Liver (tissue), 9 donors: Measurements from ENCODE around the gene ZNF574. TPM values are rescaled to one million over a fixed set of nuclear protein-coding genes. Genes with fewer than 3 reads are reported as not detected.
"Not testable (repeated sequence)": the region's sequence is repeated elsewhere in the genome, so short reads cannot be mapped to it uniquely, and the experiment has no call there.

Experiments
- DNase-seq: peaks from one replicate; pipeline ENCODE4 v3.0.0-alpha.2; 2017; ENCODE audit warnings: low spot score
- H3K27ac ChIP-seq, 2 donors: one replicate each; pipeline ENCODE4 v1.7.0; 2013; ENCODE audit warnings: inconsistent platforms in 2 of 2, low read length in 2 of 2, control low read depth in 1 of 2, low read depth in 1 of 2, mild to moderate bottlenecking in 1 of 2
- H3K27me3 ChIP-seq, 4 donors: one replicate each; pipeline versions ENCODE4 v1.6.1 to v1.7.0; 2013; ENCODE audit warnings: low read length in 3 of 4, inconsistent platforms in 1 of 4, mild to moderate bottlenecking in 1 of 4, moderate library complexity in 1 of 4; ENCODE audit not compliant: control insufficient read depth in 4 of 4, insufficient read depth in 4 of 4
- H3K36me3 ChIP-seq, 4 donors: one replicate each; pipeline versions ENCODE4 v1.6.1 to v1.7.0; 2013; ENCODE audit warnings: low read length in 3 of 4, mild to moderate bottlenecking in 3 of 4, low read depth in 1 of 4, moderate library complexity in 1 of 4; ENCODE audit not compliant: control insufficient read depth in 4 of 4, insufficient read depth in 3 of 4
- H3K4me1 ChIP-seq, 4 donors: one replicate each; pipeline versions ENCODE4 v1.6.1 to v1.7.0; 2013; ENCODE audit warnings: low read length in 3 of 4, mild to moderate bottlenecking in 3 of 4, moderate library complexity in 1 of 4; ENCODE audit not compliant: control insufficient read depth in 4 of 4, insufficient read depth in 4 of 4
- H3K4me3 ChIP-seq, 3 donors: one replicate each; pipeline versions ENCODE4 v1.6.1 to v1.7.0; 2013; ENCODE audit warnings: low read length in 3 of 3, control low read depth in 1 of 3, low read depth in 1 of 3, mild to moderate bottlenecking in 1 of 3
- H3K9ac ChIP-seq, 2 donors: one replicate each; pipeline ENCODE4 v1.7.0; 2013; ENCODE audit warnings: low read length in 2 of 2, mild to moderate bottlenecking in 2 of 2, moderate library complexity in 2 of 2, control low read depth in 1 of 2, low read depth in 1 of 2
- H3K9me3 ChIP-seq, 4 donors: one replicate each; pipeline versions ENCODE4 v1.6.1 to v1.7.0; 2013; ENCODE audit warnings: low read length in 3 of 4; ENCODE audit not compliant: control insufficient read depth in 4 of 4
- ATF3 ChIP-seq: IDR thresholded peaks from 2 replicates; pipeline ENCODE4 v1.6.1; 2016; ENCODE audit warnings: antibody characterized with exemption
- CTCF ChIP-seq: fragments of 150-350 bp; IDR thresholded peaks from 2 replicates; pipeline ENCODE4 v1.5.1; 2017; ENCODE audit warnings: improper control_type of control experiment, low read depth, low read length; ENCODE audit not compliant: missing input control
- EGR1 ChIP-seq, 2 donors: IDR thresholded peaks; 2 replicates each; pipeline ENCODE4 v1.6.1; 2016 to 2018; ENCODE audit warnings: antibody characterized with exemption in 2 of 2, low read depth in 2 of 2
- FOXA1 ChIP-seq: IDR thresholded peaks from 2 replicates; pipeline ENCODE4 v1.6.1; 2016; ENCODE audit warnings: antibody characterized with exemption
- FOXA2 ChIP-seq: IDR thresholded peaks from 2 replicates; pipeline ENCODE4 v1.6.1; 2016; ENCODE audit warnings: antibody characterized with exemption
- GABPA ChIP-seq, 2 donors: IDR thresholded peaks in 1 of 2; conservative IDR thresholded peaks in 1 of 2; 2 replicates each; pipeline ENCODE4 v1.6.1; 2016; ENCODE audit warnings: antibody characterized with exemption in 2 of 2, mild to moderate bottlenecking in 1 of 2, moderate library complexity in 1 of 2
- HNF4A ChIP-seq, 2 donors: conservative IDR thresholded peaks; 2 replicates each; pipeline ENCODE4 v1.6.1; 2016; ENCODE audit warnings: antibody characterized with exemption in 2 of 2, mild to moderate bottlenecking in 2 of 2
- HNF4G ChIP-seq: IDR thresholded peaks from 2 replicates; pipeline ENCODE4 v1.6.1; 2016; ENCODE audit warnings: antibody characterized with exemption
- JUND ChIP-seq, 2 donors: IDR thresholded peaks; 2 replicates each; pipeline ENCODE4 v1.6.1; 2016; ENCODE audit warnings: antibody characterized with exemption in 2 of 2
- MAX ChIP-seq: IDR thresholded peaks from 2 replicates; pipeline ENCODE4 v1.6.1; 2016; ENCODE audit warnings: antibody characterized with exemption
- NR2F2 ChIP-seq: IDR thresholded peaks from 2 replicates; pipeline ENCODE4 v1.6.1; 2016; ENCODE audit warnings: antibody characterized with exemption
- RAD21 ChIP-seq, 2 donors: IDR thresholded peaks; 2 replicates each; pipeline ENCODE4 v1.6.1; 2016; ENCODE audit warnings: antibody characterized with exemption in 2 of 2, mild to moderate bottlenecking in 2 of 2
- RXRA ChIP-seq, 2 donors: IDR thresholded peaks; 2 replicates each; pipeline ENCODE4 v1.6.1; 2017 to 2018; ENCODE audit warnings: antibody characterized with exemption in 2 of 2, mild to moderate bottlenecking in 1 of 2
- SP1 ChIP-seq: IDR thresholded peaks from 2 replicates; pipeline ENCODE4 v1.6.1; 2018; ENCODE audit warnings: antibody characterized with exemption, mild to moderate bottlenecking
- TAF1 ChIP-seq: conservative IDR thresholded peaks from 2 replicates; pipeline ENCODE4 v1.6.1; 2016; ENCODE audit warnings: antibody characterized with exemption, mild to moderate bottlenecking
- YY1 ChIP-seq: IDR thresholded peaks from 2 replicates; pipeline ENCODE4 v1.6.1; 2016; ENCODE audit warnings: antibody characterized with exemption, mild to moderate bottlenecking
- WGBS: extraction: QIAGEN DNeasy Blood & Tissue Kit; methylation state at CpG from one replicate; pipeline ENCODE4 v1.1.7; 2013; 5-methylcytosine and 5-hydroxymethylcytosine counted together
- polyA plus RNA-seq, 2 donors: library from polyadenylated mRNA; stranded (reverse) in 1 of 2; unstranded in 1 of 2; fragments of 200-250 nt in 1 of 2; fragments of >200 nt in 1 of 2; fragmentation: Nextera tagmentation in 1 of 2; extraction: Ambion mirVana in 1 of 2; gene quantifications; one replicate each; pipeline versions ENCODE4 v1.2.1 to v1.2.3, GENCODE V29; 2013 to 2015
- total RNA-seq, 2 donors: library from RNA; depleted of rRNA; stranded (reverse); fragments of >200 nt; gene quantifications; one replicate each; pipeline ENCODE4 v1.2.3, GENCODE V29; 2014
- TF ChIP-seq, protein P1 (sequence below): IDR thresholded peaks from 2 replicates; pipeline ENCODE4 v1.6.1; 2016; ENCODE audit warnings: antibody characterized with exemption, mild to moderate bottlenecking
- TF ChIP-seq, protein P2 (sequence below): IDR thresholded peaks from 2 replicates; pipeline ENCODE4 v1.6.1; 2016; ENCODE audit warnings: antibody characterized with exemption
- donor health status: healthy.
- donor health status: healthy.
- donor health status: healthy.
- donor health status: healthy.
- donor health status: healthy.

Gene ZNF574
- total and polyA plus RNA-seq, 4 donors: 3.3 to 7.4 (median 6.5) TPM

- Histone ChIP-seq H3K4me1 (no peaks in the 10 kb centered on the region), H3K9ac (no peak overlapping the region), H3K27ac (no peak overlapping the region), H3K27me3 (no peaks in the 10 kb centered on the region), H3K36me3 (no peaks in the 10 kb centered on the region), H3K9me3 (no peaks in the 10 kb centered on the region), H3K4me3 (no peak overlapping the region)
- DNase-seq: no peak
- TF ChIP-seq HNF4G (no peak), MAX (no peak), SP1 (no peak), CTCF (no peak), TAF1 (no peak), HNF4A (conservative IDR thresholded peaks at IDR 0.05) (no peak), YY1 (no peak), FOXA2 (no peak), NR2F2 (no peak), RAD21 (IDR thresholded peaks at IDR 0.05) (no peak), EGR1 (IDR thresholded peaks at IDR 0.05; ENCODE audit: low read depth in 2 of 2) (no peak), FOXA1 (no peak), ATF3 (no peak), JUND (IDR thresholded peaks at IDR 0.05) (no peak), GABPA (IDR thresholded peaks at IDR 0.05 in 1 of 2, conservative IDR thresholded peaks at IDR 0.05 in 1 of 2) (no peak), RXRA (IDR thresholded peaks at IDR 0.05) (no peak)
- TF ChIP-seq, protein P1, sequence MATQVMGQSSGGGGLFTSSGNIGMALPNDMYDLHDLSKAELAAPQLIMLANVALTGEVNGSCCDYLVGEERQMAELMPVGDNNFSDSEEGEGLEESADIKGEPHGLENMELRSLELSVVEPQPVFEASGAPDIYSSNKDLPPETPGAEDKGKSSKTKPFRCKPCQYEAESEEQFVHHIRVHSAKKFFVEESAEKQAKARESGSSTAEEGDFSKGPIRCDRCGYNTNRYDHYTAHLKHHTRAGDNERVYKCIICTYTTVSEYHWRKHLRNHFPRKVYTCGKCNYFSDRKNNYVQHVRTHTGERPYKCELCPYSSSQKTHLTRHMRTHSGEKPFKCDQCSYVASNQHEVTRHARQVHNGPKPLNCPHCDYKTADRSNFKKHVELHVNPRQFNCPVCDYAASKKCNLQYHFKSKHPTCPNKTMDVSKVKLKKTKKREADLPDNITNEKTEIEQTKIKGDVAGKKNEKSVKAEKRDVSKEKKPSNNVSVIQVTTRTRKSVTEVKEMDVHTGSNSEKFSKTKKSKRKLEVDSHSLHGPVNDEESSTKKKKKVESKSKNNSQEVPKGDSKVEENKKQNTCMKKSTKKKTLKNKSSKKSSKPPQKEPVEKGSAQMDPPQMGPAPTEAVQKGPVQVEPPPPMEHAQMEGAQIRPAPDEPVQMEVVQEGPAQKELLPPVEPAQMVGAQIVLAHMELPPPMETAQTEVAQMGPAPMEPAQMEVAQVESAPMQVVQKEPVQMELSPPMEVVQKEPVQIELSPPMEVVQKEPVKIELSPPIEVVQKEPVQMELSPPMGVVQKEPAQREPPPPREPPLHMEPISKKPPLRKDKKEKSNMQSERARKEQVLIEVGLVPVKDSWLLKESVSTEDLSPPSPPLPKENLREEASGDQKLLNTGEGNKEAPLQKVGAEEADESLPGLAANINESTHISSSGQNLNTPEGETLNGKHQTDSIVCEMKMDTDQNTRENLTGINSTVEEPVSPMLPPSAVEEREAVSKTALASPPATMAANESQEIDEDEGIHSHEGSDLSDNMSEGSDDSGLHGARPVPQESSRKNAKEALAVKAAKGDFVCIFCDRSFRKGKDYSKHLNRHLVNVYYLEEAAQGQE: no peak
- TF ChIP-seq, protein P2, sequence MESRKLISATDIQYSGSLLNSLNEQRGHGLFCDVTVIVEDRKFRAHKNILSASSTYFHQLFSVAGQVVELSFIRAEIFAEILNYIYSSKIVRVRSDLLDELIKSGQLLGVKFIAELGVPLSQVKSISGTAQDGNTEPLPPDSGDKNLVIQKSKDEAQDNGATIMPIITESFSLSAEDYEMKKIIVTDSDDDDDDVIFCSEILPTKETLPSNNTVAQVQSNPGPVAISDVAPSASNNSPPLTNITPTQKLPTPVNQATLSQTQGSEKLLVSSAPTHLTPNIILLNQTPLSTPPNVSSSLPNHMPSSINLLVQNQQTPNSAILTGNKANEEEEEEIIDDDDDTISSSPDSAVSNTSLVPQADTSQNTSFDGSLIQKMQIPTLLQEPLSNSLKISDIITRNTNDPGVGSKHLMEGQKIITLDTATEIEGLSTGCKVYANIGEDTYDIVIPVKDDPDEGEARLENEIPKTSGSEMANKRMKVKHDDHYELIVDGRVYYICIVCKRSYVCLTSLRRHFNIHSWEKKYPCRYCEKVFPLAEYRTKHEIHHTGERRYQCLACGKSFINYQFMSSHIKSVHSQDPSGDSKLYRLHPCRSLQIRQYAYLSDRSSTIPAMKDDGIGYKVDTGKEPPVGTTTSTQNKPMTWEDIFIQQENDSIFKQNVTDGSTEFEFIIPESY: no peak
These were observed 35.9 kb upstream of the ZNF574 start for GRCh38 chr19:42040031-42040430.

DNA sequence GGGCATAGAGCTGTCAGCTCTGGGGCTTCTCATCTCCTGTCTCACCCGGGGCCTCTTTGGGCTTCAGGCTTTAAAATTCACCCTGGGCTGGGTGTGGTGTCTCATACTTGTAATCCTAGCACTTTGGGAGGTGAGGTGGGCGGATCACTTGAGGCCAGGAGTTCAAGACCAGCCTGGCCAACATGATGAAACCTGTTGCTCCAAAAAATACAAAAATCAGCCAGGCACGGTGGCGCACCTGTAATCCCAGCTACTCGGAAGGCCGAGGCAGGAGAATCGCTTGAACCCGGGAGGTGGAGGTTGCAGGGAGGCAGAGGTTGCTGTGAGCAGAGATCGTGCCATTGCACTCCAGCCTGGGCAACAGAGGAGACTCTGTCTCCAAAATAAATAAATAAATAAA lies 35.5 kb upstream of the ZNF574 start:
- H3K27me3 ChIP-seq, H3K9ac ChIP-seq, H3K4me1 ChIP-seq, H3K4me3 ChIP-seq, H3K36me3 ChIP-seq, H3K9me3 ChIP-seq, H3K27ac ChIP-seq, DNase-seq: not testable (repeated sequence)
- 87% methylated on average over 9 of the region's 9 CpGs for WGBS
